Rectal smooth muscle tissue (tissue), 1 donor: Measurements from ENCODE around the gene APOA1.
"Not testable (repeated sequence)": the region's sequence is repeated elsewhere in the genome, so short reads cannot be mapped to it uniquely, and the experiment has no call there.

Experiments
- H3K27ac ChIP-seq: one replicate; pipeline ENCODE4 v1.7.0; 2013; ENCODE audit warnings: low read depth, low read length, inconsistent platforms
- H3K27me3 ChIP-seq: one replicate; pipeline ENCODE4 v1.7.0; 2013; ENCODE audit warnings: low read length; ENCODE audit not compliant: control insufficient read depth, insufficient read depth
- H3K36me3 ChIP-seq: one replicate; pipeline ENCODE4 v1.7.0; 2013; ENCODE audit warnings: low read length; ENCODE audit not compliant: control insufficient read depth, insufficient read depth
- H3K4me1 ChIP-seq: one replicate; pipeline ENCODE4 v1.7.0; 2013; ENCODE audit warnings: low read length; ENCODE audit not compliant: control insufficient read depth, insufficient read depth
- H3K4me3 ChIP-seq: one replicate; pipeline ENCODE4 v1.7.0; 2013; ENCODE audit warnings: low read length
- H3K9ac ChIP-seq: one replicate; pipeline ENCODE4 v1.7.0; 2013; ENCODE audit warnings: low read length

APOA1 gene

DNA sequence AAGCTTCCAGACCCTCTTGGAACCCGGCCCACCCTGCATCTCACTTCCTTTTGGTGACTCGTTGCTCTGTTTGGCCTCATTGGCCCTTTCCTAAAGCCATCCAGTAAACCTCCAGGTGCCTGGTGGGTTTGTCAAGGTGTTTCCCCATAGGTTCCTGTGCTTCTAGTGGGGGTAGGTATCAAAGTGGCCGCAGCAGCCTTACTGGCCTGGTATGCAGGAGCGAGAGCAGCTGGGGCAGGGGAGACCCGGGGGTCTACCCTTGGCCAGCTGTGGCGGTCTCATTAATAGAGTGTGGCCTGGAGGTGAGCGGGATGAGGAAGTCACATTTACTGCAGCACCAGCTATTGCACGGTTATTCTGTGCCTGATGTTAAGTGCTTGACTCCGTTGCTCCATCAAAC is 18.4 kb downstream of the APOA1 start:
- H3K9ac ChIP-seq: no peak overlapping the region
- H3K36me3 ChIP-seq: no peaks in the 10 kb centered on the region
- H3K4me1 ChIP-seq: no peaks in the 10 kb centered on the region
- H3K4me3 ChIP-seq: no peak overlapping the region
- H3K27me3 ChIP-seq: no peaks in the 10 kb centered on the region
- no peak overlapping the region for H3K27ac ChIP-seq

DNA sequence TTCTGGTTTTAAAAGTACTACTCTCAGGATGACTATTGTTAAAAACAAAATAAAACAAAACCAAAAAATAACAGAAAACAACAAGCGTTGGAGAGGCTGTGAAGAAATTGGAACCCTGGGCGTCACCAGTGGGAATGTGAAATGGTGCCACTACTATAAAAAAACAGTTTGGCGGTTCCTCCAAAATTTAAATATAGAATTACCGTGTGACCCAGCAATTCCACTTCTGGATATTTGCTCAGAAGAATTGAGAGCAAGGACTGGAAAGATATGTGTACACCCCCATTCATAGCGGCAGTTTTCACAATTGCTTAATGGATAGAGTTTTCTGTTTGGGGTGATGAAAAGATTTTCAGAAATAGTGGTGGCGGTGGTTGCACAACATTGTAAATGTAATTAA is 22.9 kb downstream of the APOA1 start:
- Histone ChIP-seq H3K27ac (no peak overlapping the region), H3K36me3 (no peaks in the 10 kb centered on the region), H3K9ac (no peak overlapping the region)

DNA sequence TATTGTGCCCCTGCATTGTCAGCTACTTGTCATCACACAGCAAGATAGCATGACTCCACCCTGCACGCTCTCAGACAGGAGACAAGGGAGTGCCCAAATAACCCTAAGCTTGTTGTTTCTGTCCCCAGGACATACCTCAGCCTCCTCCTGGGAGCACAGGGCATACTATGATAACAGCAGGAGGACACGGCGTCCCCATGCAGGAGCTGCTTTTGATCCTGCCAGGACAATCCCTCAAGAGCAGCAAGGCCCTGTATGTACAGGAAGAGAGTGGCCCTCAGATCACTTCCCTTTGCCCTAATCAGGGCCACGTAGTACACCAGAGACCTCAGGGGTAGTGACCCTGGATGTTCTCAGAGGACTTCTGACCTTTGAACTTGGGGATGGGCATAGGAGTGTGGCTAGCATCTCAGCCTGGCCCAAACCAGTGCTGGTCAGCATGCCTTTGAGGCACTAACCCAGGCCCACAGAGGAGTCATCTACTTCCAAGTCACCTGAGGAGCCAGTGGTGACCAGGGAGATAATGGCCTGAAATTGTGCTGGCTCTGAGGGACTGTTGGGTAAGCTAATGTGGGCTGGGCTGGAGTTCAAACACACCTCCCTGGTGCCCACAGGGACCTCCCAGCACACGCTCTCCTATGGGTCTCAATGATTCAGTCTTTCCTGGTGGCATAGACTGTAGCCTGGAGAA is 23.5 kb downstream of the APOA1 start:
- no peaks in the 10 kb centered on the region for H3K27me3 ChIP-seq
- H3K4me3 ChIP-seq: no peak overlapping the region
- H3K4me1 ChIP-seq: no peaks in the 10 kb centered on the region
- H3K36me3 ChIP-seq: no peaks in the 10 kb centered on the region
- no peak overlapping the region for H3K9ac ChIP-seq
- no peak overlapping the region for H3K27ac ChIP-seq

More for the DNA sequence above, 22.9 kb downstream of the APOA1 start:
- no peak overlapping the region for H3K4me3 ChIP-seq
- H3K27me3 ChIP-seq: no peaks in the 10 kb centered on the region
- no peaks in the 10 kb centered on the region for H3K4me1 ChIP-seq

DNA sequence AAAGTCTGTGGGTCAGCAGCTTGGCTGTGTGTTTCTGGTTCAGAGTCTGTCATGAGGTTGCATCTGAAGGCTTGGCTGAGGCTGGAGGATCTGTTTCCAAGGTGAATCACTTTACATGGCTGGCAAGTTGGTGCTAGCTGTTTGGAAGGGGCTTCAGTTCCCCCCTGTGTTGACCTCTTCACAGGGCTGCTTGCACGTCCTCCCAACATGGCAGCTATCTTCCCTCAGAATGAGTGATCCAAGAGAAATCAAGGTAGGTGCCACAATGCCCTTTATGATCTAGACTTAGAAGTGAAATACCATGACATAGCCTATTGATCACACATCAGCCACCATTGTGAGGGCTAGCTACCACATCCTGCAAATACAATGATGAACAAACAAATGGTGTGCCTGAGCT is 24.3 kb downstream of the APOA1 start:
- no peak overlapping the region for H3K27ac ChIP-seq
- no peaks in the 10 kb centered on the region for H3K27me3 ChIP-seq
- no peak overlapping the region for H3K9ac ChIP-seq
- H3K4me3 ChIP-seq: no peak overlapping the region
- no peaks in the 10 kb centered on the region for H3K36me3 ChIP-seq
- no peaks in the 10 kb centered on the region for H3K4me1 ChIP-seq

DNA sequence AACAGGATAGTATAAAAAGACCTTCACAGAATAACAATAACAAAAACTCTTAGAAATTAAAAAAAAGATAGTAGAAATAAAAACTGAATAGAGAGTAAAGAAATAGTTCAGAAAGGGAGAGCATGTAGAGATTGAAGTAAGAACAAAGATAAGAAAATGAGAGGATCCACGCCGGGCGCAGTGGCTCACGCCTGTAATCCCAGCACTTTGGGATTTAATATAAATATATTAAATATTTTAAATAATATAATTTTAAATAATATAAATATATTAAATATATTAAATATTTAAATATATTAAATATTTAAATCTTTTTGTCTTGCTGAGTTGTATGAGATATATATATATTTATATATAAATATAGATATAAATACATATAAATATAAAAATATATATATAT is 25.3 kb downstream of the APOA1 start:
- Histone ChIP-seq H3K27ac (no peak overlapping the region), H3K4me1 (no peaks in the 10 kb centered on the region), H3K9ac (no peak overlapping the region), H3K36me3 (no peaks in the 10 kb centered on the region), H3K27me3 (no peaks in the 10 kb centered on the region), H3K4me3 (no peak overlapping the region)

DNA sequence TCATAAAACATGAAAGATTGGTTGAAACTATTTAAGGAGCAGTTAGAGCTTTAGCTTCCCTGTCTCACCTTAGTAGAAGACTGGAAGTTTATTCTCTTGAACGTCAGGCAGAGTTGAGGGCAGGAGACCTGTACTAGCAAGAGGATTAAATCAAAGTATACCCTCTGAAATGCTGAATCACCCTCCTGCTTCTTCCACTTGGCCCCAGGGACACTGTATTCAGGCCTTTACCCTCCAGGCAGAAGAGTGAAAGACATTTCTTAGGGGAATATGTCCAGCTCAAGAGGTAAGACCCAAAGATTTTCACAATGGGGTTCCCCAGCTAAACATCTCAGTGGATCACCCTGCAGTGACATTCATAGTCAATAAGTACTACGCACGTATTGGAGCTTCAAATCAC is 26.2 kb downstream of the APOA1 start:
- Histone ChIP-seq H3K27ac (no peak overlapping the region), H3K4me3 (no peak overlapping the region), H3K4me1 (no peaks in the 10 kb centered on the region), H3K36me3 (no peaks in the 10 kb centered on the region), H3K9ac (no peak overlapping the region), H3K27me3 (no peaks in the 10 kb centered on the region)

DNA sequence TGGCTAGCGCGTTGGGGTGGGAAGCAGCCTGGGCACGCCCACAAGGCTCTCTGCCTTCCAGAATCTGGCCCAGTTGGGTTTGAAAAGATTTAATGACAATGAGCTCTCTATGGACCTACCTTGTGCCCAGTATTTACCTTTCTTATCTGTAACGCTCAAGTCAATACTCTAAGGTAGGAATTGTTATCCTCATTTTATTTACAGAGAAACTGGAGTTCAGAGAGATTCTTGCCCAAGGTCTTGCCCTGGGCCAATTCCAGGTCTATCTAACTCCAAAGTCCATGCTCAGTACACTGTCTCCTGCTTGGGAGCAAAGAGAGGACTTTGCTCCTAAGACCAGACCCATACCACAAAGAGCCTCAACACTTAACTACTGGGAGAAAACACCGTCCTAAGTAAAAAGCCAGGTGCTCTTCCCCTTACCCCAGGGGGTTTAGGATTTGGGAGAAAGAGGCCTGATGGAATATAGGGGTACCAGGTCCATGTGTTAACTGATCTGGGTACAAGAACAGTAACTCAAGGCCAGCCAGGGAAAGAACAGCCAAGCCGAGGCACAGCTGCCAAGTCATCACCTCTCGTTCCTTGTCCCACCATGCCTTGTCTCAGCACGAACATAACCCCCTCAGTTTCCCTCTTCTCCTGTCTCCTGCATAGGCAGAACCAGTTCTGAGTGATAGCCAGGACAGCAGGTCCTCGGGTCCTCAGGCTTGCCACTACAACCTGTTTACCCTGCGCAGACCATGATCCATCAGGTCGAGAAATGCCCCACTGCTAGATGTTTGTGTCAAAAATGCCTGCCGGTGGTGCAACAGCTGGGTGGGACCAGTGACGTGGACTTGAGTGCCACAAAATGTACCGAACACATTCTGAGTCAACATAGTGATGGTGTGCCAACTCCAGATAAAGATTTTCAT is 28.9 kb downstream of the APOA1 start:
- H3K27me3 ChIP-seq: no peaks in the 10 kb centered on the region
- no peak overlapping the region for H3K9ac ChIP-seq
- H3K27ac ChIP-seq: no peak overlapping the region
- H3K4me1 ChIP-seq: no peaks in the 10 kb centered on the region
- no peak overlapping the region for H3K4me3 ChIP-seq
- H3K36me3 ChIP-seq: no peaks in the 10 kb centered on the region

DNA sequence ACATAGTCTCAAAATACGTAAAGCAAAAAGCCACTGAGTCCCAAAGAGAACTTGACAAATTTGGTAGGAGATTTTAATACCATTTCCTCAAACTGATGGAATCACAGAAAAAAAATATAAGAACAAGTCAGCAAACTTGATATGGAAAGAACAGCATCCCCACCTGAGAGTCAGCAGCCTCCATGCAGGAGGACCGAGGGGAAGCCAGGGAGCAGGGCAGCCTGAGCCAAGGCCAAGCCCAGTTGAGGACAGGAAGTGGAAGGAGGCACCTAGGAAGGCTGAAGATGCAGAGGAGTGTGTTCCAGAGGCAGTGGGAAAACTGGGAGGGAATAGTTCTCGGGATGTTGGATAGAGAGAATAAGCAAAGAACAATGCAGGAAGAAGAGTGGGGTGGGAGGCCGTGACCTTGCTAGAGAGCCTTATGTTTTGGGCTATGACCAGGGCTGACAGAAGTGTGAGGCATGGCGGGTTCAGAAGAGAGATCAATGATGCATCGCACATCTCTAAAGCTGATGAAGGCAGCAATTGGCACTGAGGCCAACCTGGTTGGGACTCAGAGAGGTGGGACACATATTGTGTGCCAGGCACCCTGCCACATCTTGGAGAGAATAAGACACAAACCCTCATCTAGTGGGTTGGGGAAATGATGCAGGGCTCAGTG is 29.7 kb downstream of the APOA1 start:
- no peaks in the 10 kb centered on the region for H3K4me1 ChIP-seq
- no peak overlapping the region for H3K9ac ChIP-seq
- H3K27me3 ChIP-seq: no peaks in the 10 kb centered on the region
- H3K27ac ChIP-seq: no peak overlapping the region
- H3K4me3 ChIP-seq: no peak overlapping the region
- no peaks in the 10 kb centered on the region for H3K36me3 ChIP-seq

DNA sequence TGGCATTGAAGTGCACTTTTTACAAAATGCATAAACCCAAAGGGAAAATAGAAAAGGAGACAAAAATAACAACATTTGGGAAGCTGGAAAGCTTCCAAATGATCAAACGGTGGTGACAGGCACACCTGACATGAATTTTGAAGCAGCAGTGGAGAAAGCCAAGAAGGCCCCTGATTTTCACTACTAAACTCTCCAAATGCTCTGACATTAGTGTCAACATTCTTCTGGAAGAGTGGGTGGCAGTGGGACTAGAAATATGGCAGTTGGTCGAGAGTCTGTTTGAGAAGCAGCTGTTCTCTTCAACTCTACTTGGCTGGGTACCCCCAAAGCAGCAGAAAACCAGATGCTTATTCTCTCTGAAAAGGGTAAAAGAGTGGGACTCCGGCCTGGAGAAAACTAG is 33.4 kb downstream of the APOA1 start:
- Histone ChIP-seq H3K4me3 (no peak overlapping the region), H3K27ac (no peak overlapping the region), H3K27me3 (no peaks in the 10 kb centered on the region), H3K36me3 (no peaks in the 10 kb centered on the region), H3K4me1 (no peaks in the 10 kb centered on the region), H3K9ac (no peak overlapping the region)

DNA sequence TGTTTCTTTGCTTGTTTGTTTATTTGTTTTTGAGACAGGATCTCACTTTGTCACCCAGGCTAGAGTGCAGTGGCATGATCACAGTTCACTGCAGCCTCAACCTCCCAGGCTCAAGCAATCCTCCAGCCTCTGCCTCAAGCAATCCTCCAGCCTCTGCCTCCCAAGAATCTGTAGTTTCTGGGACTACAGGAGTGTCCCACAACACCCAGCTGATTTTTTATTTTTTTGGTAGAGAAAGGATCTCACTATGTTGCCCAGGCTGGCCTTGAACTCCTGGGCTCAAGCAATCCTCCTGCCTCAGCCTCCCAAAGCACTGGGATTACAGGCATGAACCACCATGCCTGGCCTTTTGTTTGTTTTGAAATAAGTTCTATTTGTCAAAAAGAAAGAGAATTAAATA is 35.8 kb downstream of the APOA1 start:
- H3K36me3 ChIP-seq, H3K9ac ChIP-seq, H3K4me1 ChIP-seq, H3K27ac ChIP-seq, H3K27me3 ChIP-seq, H3K4me3 ChIP-seq: not testable (repeated sequence)

DNA sequence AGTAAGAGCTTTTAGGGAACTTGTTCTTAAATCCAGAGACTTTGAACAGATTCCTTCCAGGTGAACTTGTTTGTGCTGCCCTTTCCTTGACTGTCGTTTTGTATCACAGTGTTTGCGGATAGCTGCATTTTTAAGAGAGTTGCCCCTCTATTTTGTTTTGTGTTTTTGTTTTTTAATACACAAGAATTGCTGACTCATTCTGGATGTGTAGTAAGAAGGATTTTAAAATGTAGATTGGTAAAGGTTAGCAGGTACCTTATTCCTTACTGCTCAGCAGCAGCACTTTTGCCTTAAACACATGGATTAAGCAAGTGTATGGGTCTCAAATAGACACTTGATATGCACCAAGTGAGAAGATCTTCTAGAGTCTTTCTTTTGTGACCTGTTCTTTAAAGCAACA is 36.8 kb downstream of the APOA1 start:
- H3K4me1 ChIP-seq: no peaks in the 10 kb centered on the region
- no peaks in the 10 kb centered on the region for H3K27me3 ChIP-seq
- H3K36me3 ChIP-seq: no peaks in the 10 kb centered on the region

DNA sequence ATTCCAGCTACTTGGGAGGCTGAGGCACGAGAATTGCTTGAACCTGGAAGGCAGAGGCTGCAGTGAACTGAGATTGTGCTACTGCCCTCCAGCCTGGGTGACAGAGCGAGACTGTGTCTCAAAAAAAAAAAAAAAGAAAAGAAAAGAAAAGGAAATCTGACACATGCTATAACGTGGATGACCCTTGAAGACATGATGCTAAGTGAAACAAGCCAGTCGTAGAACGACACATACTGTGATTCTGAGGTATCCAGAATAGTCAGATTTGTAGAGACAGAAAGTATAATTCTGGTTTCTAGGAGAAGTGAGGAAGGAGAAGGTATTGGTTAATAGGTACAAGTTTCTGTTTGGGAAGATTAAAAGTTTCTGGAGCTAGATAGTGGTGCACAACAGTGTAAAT is 39.1 kb downstream of the APOA1 start:
- Histone ChIP-seq H3K27me3 (no peaks in the 10 kb centered on the region), H3K36me3 (no peaks in the 10 kb centered on the region), H3K4me3 (no peak overlapping the region), H3K4me1 (no peaks in the 10 kb centered on the region), H3K9ac (no peak overlapping the region), H3K27ac (no peak overlapping the region)

More for the DNA sequence above, 36.8 kb downstream of the APOA1 start:
- Histone ChIP-seq H3K4me3 (no peak overlapping the region), H3K27ac (no peak overlapping the region), H3K9ac (no peak overlapping the region)
